Measurements from ENCODE around the gene OR6C4.
"Not testable (repeated sequence)": the region's sequence is repeated elsewhere in the genome, so short reads cannot be mapped to it uniquely, and the experiment has no call there.

Gene OR6C4

GRCh38 chr12:55549302-55549701 lies at the start of gene OR6C4:
Gene OR6C4, plus strand, starts transcription at chr12:55549602. Its CDS starts 1,625 bp downstream, at chr12:55551227.
- DNase-seq, result no peak

- no peak for DNase-seq
Observed at GRCh38 chr12:55499810-55500252, 49.6 kb upstream of the OR6C4 start.

GRCh38 chr12:55501601-55502000 lies 47.8 kb upstream of the OR6C4 start:
- DNase-seq, result no peak

- DNase-seq, result no peak
Observed at GRCh38 chr12:55515696-55516095, 33.7 kb upstream of the OR6C4 start.

GRCh38 chr12:55516391-55516790 lies 33.0 kb upstream of the OR6C4 start:
- no peak for DNase-seq

GRCh38 chr12:55548235-55548634 lies 1.2 kb upstream of the OR6C4 start:
- DNase-seq, result not testable (repeated sequence)

- no peak for DNase-seq
Observed at GRCh38 chr12:55548756-55549155, 646 bp upstream of the OR6C4 start.

- DNase-seq, result no peak
Observed at GRCh38 chr12:55554296-55554695, 4.9 kb downstream of the OR6C4 start.

- not testable (repeated sequence) for DNase-seq
Observed at GRCh38 chr12:55570060-55570459, 20.7 kb downstream of the OR6C4 start.

GRCh38 chr12:55570689-55571088 lies 21.3 kb downstream of the OR6C4 start:
- DNase-seq, result not testable (repeated sequence)

- DNase-seq, result no peak
Observed at GRCh38 chr12:55572168-55572567, 22.8 kb downstream of the OR6C4 start, which contains the start of gene OR2AP1. Gene OR2AP1, plus strand, starts transcription at chr12:55572468. Its CDS starts 1,947 bp downstream, at chr12:55574415.

- no peak for DNase-seq
Observed at GRCh38 chr12:55582066-55582465, 32.7 kb downstream of the OR6C4 start.

GRCh38 chr12:55585817-55586216 lies 36.4 kb downstream of the OR6C4 start:
- DNase-seq, result no peak

GRCh38 chr12:55590152-55590551 lies 40.8 kb downstream of the OR6C4 start:
- DNase-seq, result not testable (repeated sequence)

Data from stimulated activated CD4-positive, alpha-beta T cell treated with anti-CD3 and anti-CD28 coated beads, Interleukin-2, amount 100 ng/mL, for 48 hours (primary cell).